Choroid plexus epithelial cell (primary cell): ENCODE results near the gene POLN.
A peak's percentile ranks its signal among the peaks of the same experiment; 100 is the strongest.

Source experiments
- DNase-seq: peaks from one replicate; pipeline ENCODE4 v3.0.0-alpha.2; 2010; ENCODE audit warnings: low read depth
- H3K4me3 ChIP-seq: 2 replicates; pipeline ENCODE4 v1.5.1; 2011; ENCODE audit warnings: low read depth, mild to moderate bottlenecking, control low read depth, low read length, moderate library complexity
- TF ChIP-seq, protein P1 (sequence below): conservative IDR thresholded peaks from 2 replicates; pipeline ENCODE4 v1.5.1; 2011; ENCODE audit warnings: low read depth, mild to moderate bottlenecking, control low read depth, inconsistent platforms, low read length, moderate library complexity

The POLN gene

DNA sequence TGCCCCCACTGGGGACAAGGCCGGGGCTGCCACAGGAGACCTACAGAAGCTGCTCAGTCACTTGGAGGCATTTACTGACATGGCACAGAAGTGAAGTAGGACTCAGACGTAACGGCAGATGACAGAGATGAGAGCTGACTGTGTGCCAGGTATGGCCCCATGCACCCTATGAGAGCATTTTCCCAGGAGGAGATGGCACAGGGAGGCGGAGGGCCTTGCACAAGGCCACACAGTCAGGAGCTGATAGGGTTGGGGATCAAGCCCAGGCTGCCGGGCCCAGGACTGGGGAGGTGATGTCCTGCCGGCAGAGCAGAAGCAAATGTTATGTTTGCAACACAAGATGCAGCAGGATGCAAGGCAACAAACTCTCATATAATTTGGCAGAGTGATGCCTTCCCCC lies 148.7 kb downstream of the POLN start:
- TF ChIP-seq, protein P1, sequence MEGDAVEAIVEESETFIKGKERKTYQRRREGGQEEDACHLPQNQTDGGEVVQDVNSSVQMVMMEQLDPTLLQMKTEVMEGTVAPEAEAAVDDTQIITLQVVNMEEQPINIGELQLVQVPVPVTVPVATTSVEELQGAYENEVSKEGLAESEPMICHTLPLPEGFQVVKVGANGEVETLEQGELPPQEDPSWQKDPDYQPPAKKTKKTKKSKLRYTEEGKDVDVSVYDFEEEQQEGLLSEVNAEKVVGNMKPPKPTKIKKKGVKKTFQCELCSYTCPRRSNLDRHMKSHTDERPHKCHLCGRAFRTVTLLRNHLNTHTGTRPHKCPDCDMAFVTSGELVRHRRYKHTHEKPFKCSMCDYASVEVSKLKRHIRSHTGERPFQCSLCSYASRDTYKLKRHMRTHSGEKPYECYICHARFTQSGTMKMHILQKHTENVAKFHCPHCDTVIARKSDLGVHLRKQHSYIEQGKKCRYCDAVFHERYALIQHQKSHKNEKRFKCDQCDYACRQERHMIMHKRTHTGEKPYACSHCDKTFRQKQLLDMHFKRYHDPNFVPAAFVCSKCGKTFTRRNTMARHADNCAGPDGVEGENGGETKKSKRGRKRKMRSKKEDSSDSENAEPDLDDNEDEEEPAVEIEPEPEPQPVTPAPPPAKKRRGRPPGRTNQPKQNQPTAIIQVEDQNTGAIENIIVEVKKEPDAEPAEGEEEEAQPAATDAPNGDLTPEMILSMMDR = no peak
- no peak overlapping the region for H3K4me3 ChIP-seq
- DNase-seq = no peak

DNA sequence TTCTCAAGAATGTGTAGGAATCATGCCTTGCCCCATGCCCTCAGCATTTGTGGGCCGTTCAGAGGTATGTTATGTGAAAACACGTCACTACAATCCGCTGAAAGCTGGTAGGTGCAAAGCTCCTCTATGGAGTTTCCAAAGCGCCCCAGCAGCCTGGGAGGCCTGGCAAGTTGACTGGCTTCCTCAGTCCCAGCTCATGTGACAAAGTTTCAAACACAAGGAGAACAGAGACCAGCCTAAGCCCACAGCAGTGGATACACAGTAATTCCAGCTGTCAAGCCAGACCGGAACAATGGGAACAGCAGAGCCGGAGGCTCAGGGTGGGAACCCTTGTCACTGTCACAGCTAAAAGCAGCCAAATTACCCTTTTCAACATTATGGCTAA lies 149.3 kb downstream of the POLN start:
- TF ChIP-seq, protein P1 = no peak
- DNase-seq = no peak
- H3K4me3 ChIP-seq = no peak overlapping the region

DNA sequence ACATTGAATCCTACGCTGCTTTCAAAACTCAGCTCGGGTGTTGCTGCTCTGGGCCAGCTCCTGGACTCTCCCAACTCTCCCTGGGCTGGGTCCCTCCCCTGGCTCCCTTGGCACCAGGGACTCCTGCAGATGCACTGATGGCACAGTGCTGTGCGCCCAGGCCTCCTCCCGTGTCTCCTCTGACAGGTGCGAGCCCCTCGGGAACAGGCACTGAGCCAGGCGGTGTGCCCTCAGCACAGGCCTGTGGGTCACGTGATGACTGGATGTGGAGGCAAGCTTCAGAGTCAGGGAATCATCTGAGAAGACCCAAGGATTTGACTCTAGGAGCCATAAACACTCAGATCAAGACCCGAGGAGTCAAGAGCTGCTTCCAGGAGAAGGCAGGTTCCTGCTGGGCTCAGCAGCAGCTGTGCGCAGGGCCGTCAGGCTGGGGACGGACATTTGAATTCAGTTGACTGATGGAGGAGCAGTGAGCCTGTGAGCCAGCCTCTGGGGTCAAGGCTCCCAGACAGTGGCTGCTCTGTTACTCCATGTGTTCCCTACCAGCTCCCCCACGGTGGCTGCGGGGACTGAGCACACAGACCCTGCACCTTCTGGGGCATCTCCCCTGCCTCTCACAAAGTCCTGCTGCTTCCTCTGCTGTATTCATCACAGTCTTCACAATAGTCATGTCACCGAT lies 149.8 kb downstream of the POLN start:
- DNase-seq = no peak
- TF ChIP-seq, protein P1 = no peak
- H3K4me3 ChIP-seq = no peak overlapping the region

DNA sequence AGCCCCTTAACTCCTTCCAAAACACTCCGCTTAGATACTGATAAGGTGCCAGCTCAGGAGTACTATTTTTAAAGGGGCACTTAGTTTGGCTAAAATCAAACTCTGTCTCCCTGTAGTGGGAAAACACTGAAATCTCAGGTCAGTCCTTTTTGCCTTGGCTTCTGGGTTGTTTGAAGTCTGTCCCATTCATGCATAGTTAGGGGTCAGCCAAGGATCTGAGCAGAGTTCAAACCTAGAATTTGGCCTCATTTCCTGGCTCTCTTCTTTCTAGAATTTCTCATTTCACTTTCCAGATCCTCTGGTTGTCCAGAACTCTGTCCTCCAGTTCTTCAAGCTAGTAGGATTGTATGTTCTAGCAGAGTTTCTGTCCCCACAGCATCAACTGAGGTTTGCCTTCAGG lies 151.3 kb downstream of the POLN start:
- H3K4me3 ChIP-seq = no peak overlapping the region
- no peak for DNase-seq
- TF ChIP-seq, protein P1 = no peak

DNA sequence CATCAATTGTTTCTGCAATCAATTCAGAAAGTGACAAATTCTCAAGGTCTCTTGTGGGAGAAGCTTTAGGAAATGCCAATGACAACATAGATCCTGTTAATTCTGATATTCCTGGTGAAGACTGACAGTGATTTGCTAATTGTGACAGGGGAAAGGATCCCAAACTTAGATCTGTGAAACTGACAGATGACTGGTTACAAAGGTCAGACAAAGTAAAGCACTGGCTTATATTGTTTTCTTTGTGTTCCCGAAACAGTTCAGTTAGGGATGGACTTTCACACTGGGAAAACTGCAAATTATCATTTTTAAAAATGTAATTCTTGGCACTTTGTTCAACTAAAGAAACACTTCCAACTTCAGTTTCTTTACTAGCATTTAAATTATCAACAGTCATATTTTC lies 152.7 kb downstream of the POLN start:
- no peak overlapping the region for H3K4me3 ChIP-seq
- TF ChIP-seq, protein P1 = no peak
- DNase-seq = no peak

DNA sequence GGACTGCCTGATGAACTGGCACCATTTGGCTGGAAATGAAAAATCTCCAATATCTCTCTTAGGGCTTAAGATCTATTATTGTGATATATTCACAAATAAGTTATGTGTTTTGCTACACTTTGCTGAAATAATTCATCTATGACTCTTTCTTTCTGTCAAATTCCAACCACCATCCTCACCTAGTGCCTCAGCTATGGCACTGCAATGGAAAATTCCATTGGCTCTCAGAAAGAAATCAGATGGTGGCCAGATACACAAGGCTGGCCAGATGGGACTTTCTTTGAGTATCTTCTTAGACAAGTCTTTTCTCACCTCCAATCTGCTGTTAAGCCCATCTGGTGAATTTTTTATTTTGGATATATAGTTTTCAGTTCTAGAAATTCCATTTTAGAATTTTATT lies 154.8 kb downstream of the POLN start:
- no peak overlapping the region for H3K4me3 ChIP-seq
- TF ChIP-seq, protein P1 = peak; percentile 22
- peak; percentile 7 for DNase-seq

DNA sequence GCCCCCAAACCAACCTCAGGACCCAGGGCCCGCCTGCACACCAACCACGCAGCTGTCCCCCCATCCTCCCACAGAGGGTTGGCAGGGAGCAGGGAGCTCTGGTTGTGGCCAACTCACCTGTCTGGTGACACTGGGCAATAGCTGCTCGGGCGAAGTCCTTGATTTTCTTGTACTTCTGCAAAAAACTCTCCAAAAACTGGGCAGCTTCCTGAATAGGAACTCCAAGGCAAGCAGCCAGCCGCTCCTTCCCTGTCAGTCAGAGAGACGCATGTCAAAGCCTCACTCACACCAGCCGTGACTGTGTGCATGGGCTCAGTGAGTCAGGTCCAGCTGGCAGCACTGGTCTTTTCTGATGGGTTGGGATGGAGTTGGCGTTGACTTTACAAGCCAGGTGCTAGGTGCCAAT lies 156.4 kb downstream of the POLN start:
- no peak for DNase-seq
- TF ChIP-seq, protein P1 = no peak
- H3K4me3 ChIP-seq = no peak overlapping the region
